ENCODE results near the gene ANKS4B.
"Not testable (repeated sequence)": the region's sequence is repeated elsewhere in the genome, so short reads cannot be mapped to it uniquely, and the experiment has no call there.

Gene ANKS4B

GRCh38 chr16:21263640-21264570 lies 30.4 kb downstream of the ANKS4B start:
- DNase-seq, result no peak

- no peak for DNase-seq
Measured at GRCh38 chr16:21264571-21265036, 31.1 kb downstream of the ANKS4B start.

- DNase-seq, result no peak
Measured at GRCh38 chr16:21265104-21265837, 31.8 kb downstream of the ANKS4B start.

GRCh38 chr16:21267298-21267697 lies 33.8 kb downstream of the ANKS4B start:
- DNase-seq, result no peak

- no peak for DNase-seq
Measured at GRCh38 chr16:21268236-21268635, 34.7 kb downstream of the ANKS4B start.

GRCh38 chr16:21272253-21272652 lies 38.8 kb downstream of the ANKS4B start:
- no peak for DNase-seq

GRCh38 chr16:21272763-21273162 lies 39.3 kb downstream of the ANKS4B start:
- not testable (repeated sequence) for DNase-seq

GRCh38 chr16:21274172-21274726 lies 40.8 kb downstream of the ANKS4B start:
- DNase-seq, result no peak

GRCh38 chr16:21275529-21275928 lies 42.0 kb downstream of the ANKS4B start:
- no peak for DNase-seq

- DNase-seq, result no peak
Measured at GRCh38 chr16:21276090-21276489, 42.6 kb downstream of the ANKS4B start.

- DNase-seq, result no peak
Measured at GRCh38 chr16:21277045-21277926, 43.8 kb downstream of the ANKS4B start.

- DNase-seq, result no peak
Measured at GRCh38 chr16:21277927-21278706, 44.6 kb downstream of the ANKS4B start, which contains the start of gene CRYM. Gene CRYM, minus strand, starts transcription at chr16:21278290. Its CDS starts 39 bp downstream, at chr16:21278251.

GRCh38 chr16:21279501-21279900 lies 46.0 kb downstream of the ANKS4B start:
- no peak for DNase-seq

GRCh38 chr16:21281698-21282389 lies 48.3 kb downstream of the ANKS4B start:
- DNase-seq, result no peak

GRCh38 chr16:21283521-21284289 lies 50.2 kb downstream of the ANKS4B start:
- DNase-seq, result no peak

- no peak for DNase-seq
Measured at GRCh38 chr16:21284414-21284813, 50.9 kb downstream of the ANKS4B start.

GRCh38 chr16:21285314-21285713 lies 51.8 kb downstream of the ANKS4B start:
- DNase-seq, result no peak

- DNase-seq, result not testable (repeated sequence)
Measured at GRCh38 chr16:21289789-21290188, 56.3 kb downstream of the ANKS4B start.

- no peak for DNase-seq
Measured at GRCh38 chr16:21300309-21301167, 67.0 kb downstream of the ANKS4B start.
